Measurements from ENCODE around the gene CRISP1.
"Not testable (repeated sequence)": the region's sequence is repeated elsewhere in the genome, so short reads cannot be mapped to it uniquely, and the experiment has no call there.

CRISP1 gene

DNA sequence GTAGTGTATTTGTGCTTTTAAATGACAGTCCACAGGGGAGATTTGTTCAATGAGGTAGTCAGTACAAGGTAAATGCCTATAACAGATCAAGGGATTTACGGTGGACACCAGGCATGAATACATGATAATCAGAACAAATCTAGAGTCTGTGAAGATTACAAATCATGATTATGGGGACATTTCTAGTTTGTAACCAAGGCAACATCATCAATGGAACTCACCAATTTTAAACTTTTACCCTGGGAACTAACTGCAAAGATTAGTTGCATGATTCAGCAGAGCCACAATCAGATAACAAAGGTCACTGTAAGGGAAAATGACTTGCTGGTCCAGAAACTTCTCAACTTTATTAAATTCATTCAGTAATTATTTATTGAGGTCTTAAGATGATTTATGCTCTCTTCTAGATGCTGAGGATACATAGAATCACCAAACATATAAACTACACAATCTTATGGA is at the start of gene CRISP1:
CRISP1 (minus strand) TSS at position 51 of the 459 bp plus-strand sequence. CDS start 9,135 bp downstream, outside the sequence.
- DNase-seq (ENCODE audit: low spot score) = no peak

GRCh38 chr6:49915035-49915434 is 48.7 kb upstream of the CRISP1 start:
- no peak for DNase-seq (ENCODE audit: low spot score)

DNA sequence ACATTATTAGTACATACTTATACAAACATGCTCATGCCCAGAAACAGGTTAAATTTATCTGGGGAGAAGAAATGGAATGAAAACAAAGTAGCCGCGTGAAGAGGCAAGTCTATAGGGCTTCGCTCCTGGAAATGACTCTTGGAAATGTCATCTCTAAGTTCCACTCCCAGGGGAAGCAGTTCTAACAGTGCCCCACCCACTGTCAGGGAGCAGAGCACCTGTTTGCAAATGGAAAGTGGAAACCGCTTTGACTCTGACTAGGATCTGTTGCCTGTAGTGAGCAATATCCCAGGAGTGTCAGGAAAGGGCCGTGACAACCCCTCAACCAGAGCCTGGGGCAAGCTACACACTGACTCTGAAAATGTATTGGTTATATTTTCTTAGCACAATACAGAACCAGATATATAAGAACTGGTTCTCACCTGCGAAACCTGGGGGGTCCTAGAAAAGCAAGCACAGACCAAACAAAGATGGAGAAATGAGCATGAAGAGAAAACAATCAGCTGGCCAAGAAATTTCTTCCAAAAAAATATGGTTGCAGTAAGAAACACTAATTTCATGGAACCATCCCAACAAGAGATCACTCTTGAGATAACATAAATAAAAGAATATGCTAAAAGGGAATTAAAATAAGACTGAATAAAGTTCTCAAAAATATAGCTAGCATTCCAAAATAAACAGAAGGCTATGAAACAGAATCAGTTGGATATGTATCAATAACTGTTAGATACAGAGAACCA is 47.5 kb upstream of the CRISP1 start:
- no peak for DNase-seq (ENCODE audit: low spot score)

DNA sequence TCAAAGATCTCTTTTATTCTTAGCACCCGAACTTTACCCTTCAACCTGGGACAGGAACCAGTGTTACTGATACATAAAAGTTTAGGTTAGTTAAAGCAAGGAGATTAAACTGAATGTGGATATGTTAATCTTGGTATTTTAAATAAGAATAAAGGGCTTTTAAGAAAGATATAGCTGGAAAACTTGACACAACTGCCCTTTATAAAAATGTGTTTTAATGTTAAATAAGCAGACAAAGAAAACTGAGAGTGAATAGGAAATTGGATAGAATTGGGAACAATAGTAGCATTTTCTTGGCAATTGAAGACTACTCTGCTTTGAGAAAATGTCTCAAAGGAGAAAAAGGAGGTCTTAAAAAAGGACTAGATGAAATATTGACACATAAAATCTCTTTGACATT is 45.9 kb upstream of the CRISP1 start:
- DNase-seq (ENCODE audit: low spot score) = no peak

DNA sequence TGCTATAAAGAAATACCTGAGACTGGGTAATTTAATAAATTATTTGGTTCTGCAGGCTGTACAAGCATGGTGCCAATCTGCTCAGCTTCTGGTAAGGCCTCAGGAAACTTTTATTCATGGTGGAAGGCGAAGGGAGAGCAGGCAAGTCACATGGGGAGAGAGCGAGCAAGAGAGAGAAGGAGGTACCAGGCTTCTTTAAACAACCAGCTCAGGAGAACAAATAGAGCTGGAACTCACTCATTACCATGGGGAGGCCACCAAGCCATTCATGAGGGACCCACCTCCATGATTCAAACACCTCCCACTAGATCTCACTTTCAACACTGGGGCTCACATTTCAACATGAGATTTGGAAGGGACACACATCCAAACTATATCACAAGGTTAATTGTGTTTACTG is 44.9 kb upstream of the CRISP1 start:
- DNase-seq (ENCODE audit: low spot score) = no peak

GRCh38 chr6:49909563-49909962 is 43.2 kb upstream of the CRISP1 start:
- DNase-seq (ENCODE audit: low spot score) = no peak

DNA sequence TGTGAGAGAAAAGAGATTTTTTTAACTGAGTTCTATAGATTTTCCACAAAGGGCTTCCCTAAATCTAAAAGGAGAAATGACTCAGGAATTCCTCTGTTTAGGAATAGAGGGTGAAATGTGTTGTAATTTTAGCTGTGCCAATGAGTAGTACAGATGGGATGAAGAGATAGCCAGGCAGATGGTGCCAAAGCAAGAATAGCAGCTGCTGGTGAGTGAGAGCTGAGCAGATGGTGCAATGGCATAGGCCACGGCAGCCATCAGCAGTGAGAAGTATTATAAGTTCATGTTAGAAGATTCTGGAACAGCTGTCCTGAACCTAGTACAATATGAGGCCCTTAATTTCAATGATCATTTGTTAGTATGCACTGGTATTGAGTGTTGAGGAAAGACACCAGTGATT is 40.2 kb upstream of the CRISP1 start:
- DNase-seq (ENCODE audit: low spot score) = no peak

- DNase-seq (ENCODE audit: low spot score) = no peak
Measured at GRCh38 chr6:49905296-49905695, 39.0 kb upstream of the CRISP1 start.

DNA sequence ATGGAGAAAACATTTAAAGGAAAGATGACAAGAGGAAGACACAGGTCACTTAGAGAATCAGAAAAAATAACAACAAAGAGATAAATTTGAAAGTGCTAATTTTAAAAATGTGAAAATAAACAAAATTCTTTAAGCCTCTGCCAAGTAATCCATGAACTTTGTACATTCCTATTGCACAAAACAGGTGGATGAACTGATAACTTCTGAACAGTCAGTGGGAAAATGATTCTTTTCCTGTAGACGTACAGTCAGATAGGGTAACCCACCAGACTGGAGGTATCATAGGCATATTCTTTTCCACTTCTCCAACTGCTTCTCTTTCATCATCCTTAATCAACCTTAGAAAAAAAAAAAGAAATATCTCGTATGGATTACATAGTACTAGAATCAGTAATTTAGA is 36.5 kb upstream of the CRISP1 start:
- no peak for DNase-seq (ENCODE audit: low spot score)

DNA sequence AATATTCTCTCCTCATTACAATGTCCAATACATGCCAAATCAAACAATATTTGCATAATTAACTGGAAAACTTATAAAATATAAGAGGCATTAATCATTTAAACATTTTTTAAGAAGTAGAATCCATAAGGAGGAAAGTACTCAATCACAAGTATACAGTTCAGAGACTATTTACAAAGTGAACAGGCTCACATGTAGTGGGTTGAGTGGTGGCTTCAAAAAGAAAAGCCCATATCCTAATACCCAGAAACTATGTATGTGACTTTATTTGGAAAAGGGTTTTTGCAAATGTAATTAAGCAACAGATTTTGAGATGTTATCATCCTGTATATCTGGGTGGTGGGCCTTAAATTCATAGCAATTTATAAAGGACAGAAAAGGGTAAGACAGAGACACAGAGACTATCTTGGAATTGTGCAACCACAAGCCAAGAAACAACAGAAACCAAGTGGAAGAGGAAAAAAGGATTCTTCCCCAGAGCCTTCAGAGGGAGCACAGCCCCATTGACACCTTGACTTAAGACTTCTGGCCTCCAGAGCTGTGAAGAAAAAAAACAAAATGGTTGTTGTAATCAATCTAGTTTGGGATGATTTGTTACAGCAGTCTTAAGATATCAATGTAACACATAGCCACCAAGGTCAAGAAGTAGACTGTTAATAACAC is 32.7 kb upstream of the CRISP1 start:
- no peak for DNase-seq (ENCODE audit: low spot score)

DNA sequence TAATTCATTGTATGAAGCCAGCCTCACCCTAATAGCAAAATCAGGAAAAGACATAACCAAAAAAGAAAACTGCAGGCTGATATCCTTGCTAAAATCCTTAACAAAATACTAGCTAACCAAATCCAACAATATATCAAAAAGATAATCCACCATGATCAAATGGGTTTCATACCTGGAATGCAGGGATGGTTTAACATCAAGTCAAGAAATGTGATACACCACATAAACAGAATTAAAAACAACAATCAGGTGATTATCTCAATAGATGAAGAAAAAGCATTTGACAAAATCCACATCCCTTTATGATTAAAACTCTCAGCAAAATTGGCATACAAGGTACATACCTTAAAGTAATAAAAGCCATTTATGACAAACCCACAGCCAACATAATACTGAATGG is 29.2 kb upstream of the CRISP1 start:
- DNase-seq (ENCODE audit: low spot score) = not testable (repeated sequence)

DNA sequence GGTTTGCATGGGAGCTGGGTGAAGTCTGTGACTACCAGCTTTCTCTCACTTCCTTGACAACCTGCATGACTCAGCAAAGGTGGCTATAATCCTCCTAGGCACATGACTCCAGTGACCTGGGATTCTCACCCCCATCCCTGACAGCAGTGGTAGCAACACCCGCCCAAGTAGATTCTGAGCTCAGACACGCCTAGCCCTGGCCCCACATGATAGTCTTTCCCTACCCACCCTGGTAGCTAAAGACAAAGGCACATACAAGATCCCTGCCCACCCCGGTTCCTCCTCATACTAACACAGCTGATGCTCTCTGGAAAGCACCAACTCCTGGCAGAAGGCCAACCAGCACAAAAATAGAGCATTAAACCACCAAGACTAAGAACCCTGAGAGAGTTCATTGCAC is 25.9 kb upstream of the CRISP1 start:
- DNase-seq (ENCODE audit: low spot score) = no peak

GRCh38 chr6:49890988-49891387 is 24.7 kb upstream of the CRISP1 start:
- no peak for DNase-seq (ENCODE audit: low spot score)

GRCh38 chr6:49888742-49889431 is 22.6 kb upstream of the CRISP1 start:
- no peak for DNase-seq (ENCODE audit: low spot score)

GRCh38 chr6:49868951-49869529 is 2.7 kb upstream of the CRISP1 start:
- no peak for DNase-seq (ENCODE audit: low spot score)

- no peak for DNase-seq (ENCODE audit: low spot score)
Measured at GRCh38 chr6:49856282-49856681, 10.1 kb downstream of the CRISP1 start.

DNA sequence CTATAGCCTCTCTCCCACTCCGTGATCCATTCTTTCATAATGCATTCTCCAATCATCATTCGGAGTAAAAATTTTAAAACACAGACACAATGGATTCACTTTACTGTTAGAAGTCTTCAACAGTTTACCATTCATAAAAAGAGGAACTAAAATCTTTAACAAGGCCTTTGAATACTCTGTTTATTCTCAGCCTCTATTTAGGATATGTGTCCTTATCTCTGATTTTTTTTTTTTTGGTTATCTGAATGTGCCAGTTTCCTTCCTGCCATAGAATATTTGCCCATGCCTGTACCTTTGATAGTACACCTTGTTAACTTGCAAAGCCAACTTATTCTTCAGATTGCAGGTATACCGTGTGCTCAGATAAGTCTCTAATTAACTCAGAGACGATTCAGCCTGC is 11.1 kb downstream of the CRISP1 start:
- DNase-seq (ENCODE audit: low spot score) = no peak

DNA sequence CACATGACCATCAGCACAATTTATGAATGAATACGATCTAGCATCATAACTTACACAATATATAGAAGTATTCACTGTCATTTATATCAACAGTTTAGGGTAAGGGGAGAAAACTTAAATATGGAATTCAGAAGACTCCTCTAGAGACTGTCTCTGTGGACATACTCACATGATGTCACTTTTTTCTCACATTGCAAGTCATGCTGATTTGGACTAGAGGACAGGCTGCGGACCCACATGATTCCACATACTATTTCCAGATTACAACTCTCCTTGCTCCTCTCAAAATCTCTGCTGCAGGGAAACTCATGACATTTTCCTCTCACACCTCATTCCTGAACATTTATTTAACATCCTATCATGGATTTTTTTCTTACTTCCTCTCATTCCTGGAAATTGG is 13.4 kb downstream of the CRISP1 start:
- no peak for DNase-seq (ENCODE audit: low spot score)

- DNase-seq (ENCODE audit: low spot score) = peak; percentile 20
Measured at GRCh38 chr6:49849213-49849907, 17.0 kb downstream of the CRISP1 start.

DNA sequence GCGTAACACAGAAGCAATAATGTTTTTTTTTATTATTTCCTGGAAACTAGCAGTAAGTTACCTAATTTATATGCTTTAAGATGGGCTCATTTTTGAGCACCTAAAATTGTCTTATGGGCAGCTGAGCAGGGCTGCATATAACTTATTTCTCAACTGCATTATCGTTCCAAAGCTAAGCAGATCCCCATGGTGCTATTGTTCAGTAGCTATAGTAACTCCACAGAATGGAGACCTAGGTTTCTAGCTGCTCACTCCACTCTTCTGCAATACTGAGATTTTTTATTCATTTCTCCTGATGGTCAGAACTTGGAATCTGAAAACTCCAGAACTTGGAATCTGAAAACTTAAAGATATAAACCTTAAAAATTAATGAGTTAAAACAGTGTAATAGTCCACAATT is 18.7 kb downstream of the CRISP1 start:
- DNase-seq (ENCODE audit: low spot score) = no peak

- no peak for DNase-seq (ENCODE audit: low spot score)
Measured at GRCh38 chr6:49847014-49847413, 19.3 kb downstream of the CRISP1 start.

- DNase-seq (ENCODE audit: low spot score) = no peak
Measured at GRCh38 chr6:49841424-49841823, 24.9 kb downstream of the CRISP1 start.

Measured in putamen (tissue), 1 donor.